T-helper 9 cell (primary cell): ENCODE results near the gene TMEM132E.
"Not testable (repeated sequence)": the region's sequence is repeated elsewhere in the genome, so short reads cannot be mapped to it uniquely, and the experiment has no call there.

Experiments used
- DNase-seq: peaks from one replicate; pipeline ENCODE4 v3.0.0-alpha.2; 2020
- total RNA-seq, 2 donors: gene quantifications; one replicate each; lab custom pipeline; 2026; lab: John Stamatoyannopoulos, UW

The TMEM132E gene, protein sequence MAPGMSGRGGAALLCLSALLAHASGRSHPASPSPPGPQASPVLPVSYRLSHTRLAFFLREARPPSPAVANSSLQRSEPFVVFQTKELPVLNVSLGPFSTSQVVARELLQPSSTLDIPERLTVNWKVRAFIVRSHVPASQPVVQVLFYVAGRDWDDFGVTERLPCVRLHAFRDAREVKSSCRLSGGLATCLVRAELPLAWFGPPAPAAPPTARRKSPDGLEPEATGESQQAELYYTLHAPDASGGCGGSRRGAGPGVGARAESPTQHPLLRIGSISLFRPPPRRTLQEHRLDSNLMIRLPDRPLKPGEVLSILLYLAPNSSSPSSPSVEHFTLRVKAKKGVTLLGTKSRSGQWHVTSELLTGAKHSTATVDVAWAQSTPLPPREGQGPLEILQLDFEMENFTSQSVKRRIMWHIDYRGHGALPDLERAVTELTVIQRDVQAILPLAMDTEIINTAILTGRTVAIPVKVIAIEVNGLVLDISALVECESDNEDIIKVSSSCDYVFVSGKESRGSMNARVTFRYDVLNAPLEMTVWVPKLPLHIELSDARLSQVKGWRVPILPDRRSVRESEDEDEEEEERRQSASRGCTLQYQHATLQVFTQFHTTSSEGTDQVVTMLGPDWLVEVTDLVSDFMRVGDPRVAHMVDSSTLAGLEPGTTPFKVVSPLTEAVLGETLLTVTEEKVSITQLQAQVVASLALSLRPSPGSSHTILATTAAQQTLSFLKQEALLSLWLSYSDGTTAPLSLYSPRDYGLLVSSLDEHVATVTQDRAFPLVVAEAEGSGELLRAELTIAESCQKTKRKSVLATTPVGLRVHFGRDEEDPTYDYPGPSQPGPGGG (N-terminal part only)
- total RNA-seq: 0 to 0.35 reads per million in 2 donors

- no peak for DNase-seq
These were observed at the start of gene TMEM132E for GRCh38 chr17:34579017-34579946. Gene TMEM132E, plus strand, starts transcription at chr17:34579582. Its CDS starts 1,495 bp downstream, at chr17:34581077.

DNA sequence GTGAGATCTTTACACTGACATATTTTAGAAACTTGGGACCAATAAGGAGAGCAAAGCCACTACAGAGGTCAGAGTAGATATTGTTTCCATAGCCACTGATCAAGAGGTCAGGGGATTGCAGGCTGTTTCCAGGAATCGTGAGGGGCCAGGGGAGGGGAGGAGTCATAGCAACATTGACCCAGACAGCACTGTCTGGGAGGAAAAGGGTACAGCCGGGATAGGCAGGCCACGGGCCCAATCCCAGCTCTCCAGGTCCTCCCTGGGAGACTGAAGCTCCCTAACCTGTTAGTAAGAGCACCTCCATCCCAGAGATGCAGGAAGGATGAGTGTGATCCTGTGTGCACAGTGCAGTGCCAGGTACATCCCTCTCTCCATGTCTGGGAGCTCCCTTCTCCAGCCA is 48.5 kb upstream of the TMEM132E start:
- DNase-seq: no peak

GRCh38 chr17:34532281-34533065 is 46.9 kb upstream of the TMEM132E start:
- no peak for DNase-seq

DNA sequence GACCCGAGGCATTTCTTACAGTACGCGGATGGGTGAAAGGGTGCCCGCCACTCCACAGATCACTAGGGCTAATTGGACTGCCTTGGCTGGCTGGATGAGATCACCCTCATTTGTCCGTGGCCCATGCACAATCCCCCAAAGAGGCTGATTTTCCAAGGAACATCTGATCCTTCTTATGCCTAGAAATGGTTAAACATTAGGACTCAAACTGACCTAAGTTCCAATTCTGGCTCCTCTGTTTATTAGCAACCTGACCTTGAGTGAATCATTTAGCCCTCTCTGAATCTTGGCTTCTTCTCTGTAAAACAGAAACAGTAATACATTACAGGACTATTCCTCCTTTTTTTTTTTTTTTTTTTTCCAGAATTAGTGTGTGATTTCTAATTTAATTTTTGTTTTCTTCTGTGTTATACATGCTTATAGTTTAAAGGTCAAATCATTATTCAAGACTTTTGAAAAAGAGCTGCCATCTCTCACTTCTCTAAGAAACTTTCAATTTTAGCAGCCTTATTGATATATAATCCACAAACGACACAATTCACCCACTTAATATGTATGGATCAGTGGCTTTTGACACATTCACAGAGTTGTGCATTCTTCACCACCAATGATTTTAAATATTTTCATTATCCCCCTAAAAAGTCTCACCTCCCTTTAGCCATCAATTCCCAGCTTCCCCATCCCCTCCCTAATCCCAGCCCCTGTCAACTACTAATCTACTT is 45.4 kb upstream of the TMEM132E start:
- DNase-seq: no peak

- no peak for DNase-seq
These were observed 41.9 kb upstream of the TMEM132E start for GRCh38 chr17:34537445-34537844.

DNA sequence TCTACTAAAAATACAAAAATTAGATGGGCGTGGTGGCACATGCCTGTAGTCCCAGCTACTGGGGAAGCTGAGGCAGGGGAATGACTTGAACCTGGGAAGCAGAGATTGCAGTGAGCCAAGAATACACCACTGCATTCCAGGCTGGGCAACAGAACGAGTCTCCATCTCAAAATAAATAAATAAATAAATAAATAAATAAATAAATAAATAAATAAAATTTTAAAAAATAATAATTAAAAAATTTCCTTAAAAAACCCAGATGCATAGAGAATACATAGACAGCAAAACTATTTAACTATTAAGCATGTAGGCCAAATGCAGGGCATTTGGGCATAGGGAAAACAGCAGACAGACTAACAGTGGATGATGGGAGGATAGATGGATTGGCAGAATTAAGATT is 40.8 kb upstream of the TMEM132E start:
- not testable (repeated sequence) for DNase-seq

GRCh38 chr17:34539881-34540280 is 39.5 kb upstream of the TMEM132E start:
- no peak for DNase-seq

DNA sequence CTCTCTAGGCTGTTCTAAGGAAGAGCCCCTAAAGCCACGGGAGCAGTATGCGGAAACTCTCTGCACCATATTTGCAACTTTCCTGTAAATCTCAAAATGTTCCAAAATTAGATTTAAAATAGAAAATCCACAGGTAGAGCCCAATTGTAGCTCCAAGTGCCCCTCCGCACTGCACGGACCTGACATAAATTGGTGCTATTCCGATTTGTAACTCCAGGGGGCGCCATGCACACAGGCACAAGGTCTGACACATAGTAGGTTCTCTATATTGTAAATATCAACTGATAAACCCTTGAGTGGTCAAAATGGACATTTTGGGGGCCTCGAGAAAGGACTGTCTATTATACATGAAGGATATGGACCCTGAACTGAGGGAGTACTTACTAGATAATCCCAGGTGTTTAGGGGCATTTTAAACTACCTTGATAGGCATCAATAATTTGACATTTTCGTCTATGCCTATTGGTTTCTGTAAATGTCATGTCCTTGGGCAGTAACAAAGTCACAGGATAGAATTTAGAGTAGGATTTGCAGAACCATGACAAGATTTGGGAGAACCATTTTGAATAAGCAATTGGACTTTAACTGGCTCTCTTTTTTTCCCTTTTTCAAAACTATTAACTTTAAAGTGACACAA is 36.6 kb upstream of the TMEM132E start:
- peak; percentile 53 for DNase-seq

- DNase-seq: no peak
These were observed 31.8 kb upstream of the TMEM132E start for GRCh38 chr17:34547453-34548063.

GRCh38 chr17:34549966-34550365 is 29.4 kb upstream of the TMEM132E start:
- DNase-seq: no peak

- no peak for DNase-seq
These were observed 25.5 kb upstream of the TMEM132E start for GRCh38 chr17:34553907-34554306.

GRCh38 chr17:34556384-34556783 is 23.0 kb upstream of the TMEM132E start:
- DNase-seq: no peak

DNA sequence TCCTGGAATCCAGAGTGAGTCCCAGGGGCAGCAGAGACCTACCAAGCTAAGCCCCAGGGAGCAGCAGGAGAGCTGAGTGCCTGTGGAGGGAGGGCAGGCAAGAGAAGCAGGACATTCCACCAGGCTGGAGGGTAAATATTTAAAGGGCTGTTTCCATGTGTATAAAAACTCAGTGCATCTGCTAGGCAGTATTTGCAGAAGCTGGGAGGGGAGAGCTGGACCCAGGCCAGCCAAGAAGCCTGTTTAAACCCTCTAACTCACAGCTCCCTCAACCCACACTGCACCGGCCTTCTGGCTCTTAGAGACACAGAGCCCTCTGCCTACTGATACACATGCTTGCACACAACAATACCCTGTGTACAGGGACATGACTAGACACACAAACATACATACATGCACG is 22.5 kb upstream of the TMEM132E start:
- no peak for DNase-seq

DNA sequence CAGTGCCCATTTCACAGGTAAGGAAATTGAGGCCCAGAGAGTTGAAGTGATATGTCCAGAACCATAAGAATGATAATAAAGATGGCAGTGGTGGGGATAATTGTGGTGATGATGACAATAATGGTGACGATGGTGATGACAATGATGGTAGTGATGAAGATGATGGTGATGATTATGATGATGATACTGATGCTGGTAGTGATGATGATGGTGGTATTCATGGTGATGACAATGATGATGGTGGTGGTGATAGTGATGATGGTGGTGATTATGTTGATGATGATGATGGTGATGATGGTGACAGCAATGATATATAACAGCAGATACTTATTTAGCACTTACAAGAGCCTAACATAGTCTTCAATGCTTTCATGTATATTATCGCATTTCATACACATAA is 18.1 kb upstream of the TMEM132E start:
- no peak for DNase-seq

- DNase-seq: no peak
These were observed 17.0 kb upstream of the TMEM132E start for GRCh38 chr17:34562387-34562786.

DNA sequence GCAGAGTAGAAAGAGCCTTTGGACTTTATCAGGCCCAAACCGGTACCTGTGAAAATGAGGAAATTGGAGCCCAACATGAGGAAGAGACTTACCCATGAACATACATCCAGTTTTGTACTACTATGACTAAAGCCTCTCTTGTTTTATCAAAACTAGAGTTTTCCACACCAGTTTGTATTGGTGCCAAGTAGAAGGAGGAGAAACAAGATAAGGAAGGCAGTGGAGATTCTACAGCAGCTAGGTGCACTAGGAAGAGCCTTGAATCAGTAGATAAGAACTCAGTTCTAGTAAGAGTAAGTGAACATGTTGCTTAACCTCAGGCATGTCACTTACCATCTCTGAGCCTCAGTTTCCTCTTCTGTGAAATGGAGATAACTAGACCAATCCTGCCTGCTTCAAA is 13.7 kb upstream of the TMEM132E start:
- no peak for DNase-seq

DNA sequence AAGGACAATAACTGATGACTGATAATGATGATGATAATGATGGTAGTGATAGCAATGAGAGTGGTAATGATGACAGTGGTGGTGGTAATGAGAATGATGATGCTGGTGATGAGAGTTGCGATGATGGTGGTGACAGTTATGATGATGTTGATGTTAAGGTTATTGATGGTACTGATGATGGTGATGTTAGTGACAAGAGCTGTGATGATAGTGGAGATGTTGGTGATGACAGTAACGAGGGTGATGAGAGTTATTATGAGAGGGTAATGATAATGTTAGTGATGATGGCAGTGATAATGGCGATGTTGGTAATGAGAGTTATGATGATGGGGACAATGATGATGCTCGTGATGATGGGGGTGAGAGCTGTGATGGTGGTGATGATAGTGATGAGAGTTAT is 13.2 kb upstream of the TMEM132E start:
- DNase-seq: no peak

GRCh38 chr17:34566873-34567272 is 12.5 kb upstream of the TMEM132E start:
- DNase-seq: no peak

DNA sequence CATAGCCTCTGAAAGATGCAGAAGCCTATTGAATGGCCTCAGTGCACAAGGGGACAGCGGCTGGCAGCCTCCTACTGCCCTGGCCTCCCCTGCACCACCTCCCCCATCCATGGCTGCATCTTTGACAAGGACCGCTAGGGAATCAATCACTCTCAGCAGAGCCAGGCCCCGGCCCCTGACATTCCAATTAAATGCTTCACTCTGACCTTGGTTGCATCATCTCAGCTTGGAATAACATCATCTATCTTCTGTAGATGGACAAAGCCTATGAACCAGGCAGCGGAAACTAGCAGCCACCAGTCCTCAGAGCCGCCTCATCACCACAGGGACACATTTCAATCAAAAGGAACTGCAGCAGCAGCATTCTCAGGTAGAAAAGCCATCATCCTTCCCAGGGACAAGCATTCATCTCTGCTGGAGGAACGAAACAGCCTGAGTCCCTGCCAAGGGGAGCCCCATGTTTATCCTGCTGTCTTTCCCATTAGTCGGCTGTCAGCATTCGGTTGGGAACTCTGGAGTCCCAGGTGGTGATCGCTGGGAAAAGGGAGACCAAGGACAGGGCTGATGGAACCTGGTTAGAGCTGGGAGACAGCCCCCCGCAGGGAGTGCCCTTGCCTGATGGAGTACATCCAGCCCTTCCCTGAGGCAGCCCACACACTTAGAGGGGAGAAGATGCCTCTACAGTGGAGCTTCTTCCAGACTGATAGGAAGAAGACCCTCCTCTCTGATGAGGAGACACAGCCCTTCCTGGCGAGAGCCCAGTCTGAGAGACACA is 11.5 kb upstream of the TMEM132E start:
- no peak for DNase-seq
